Liver (tissue), 9 donors: ENCODE measurements around the gene SEMA4D. TPM values are rescaled to one million over a fixed set of nuclear protein-coding genes. Genes with fewer than 3 reads are reported as not detected.

Experiments used
- DNase-seq: peaks from one replicate; pipeline ENCODE4 v3.0.0-alpha.2; 2017; ENCODE audit warnings: low spot score
- H3K27ac ChIP-seq, 2 donors: one replicate each; pipeline ENCODE4 v1.7.0; 2013; ENCODE audit warnings: inconsistent platforms in 2 of 2, low read length in 2 of 2, control low read depth in 1 of 2, low read depth in 1 of 2, mild to moderate bottlenecking in 1 of 2
- H3K27me3 ChIP-seq, 4 donors: one replicate each; pipeline versions ENCODE4 v1.6.1 to v1.7.0; 2013; ENCODE audit warnings: low read length in 3 of 4, inconsistent platforms in 1 of 4, mild to moderate bottlenecking in 1 of 4, moderate library complexity in 1 of 4; ENCODE audit not compliant: control insufficient read depth in 4 of 4, insufficient read depth in 4 of 4
- H3K36me3 ChIP-seq, 4 donors: one replicate each; pipeline versions ENCODE4 v1.6.1 to v1.7.0; 2013; ENCODE audit warnings: low read length in 3 of 4, mild to moderate bottlenecking in 3 of 4, low read depth in 1 of 4, moderate library complexity in 1 of 4; ENCODE audit not compliant: control insufficient read depth in 4 of 4, insufficient read depth in 3 of 4
- H3K4me1 ChIP-seq, 4 donors: one replicate each; pipeline versions ENCODE4 v1.6.1 to v1.7.0; 2013; ENCODE audit warnings: low read length in 3 of 4, mild to moderate bottlenecking in 3 of 4, moderate library complexity in 1 of 4; ENCODE audit not compliant: control insufficient read depth in 4 of 4, insufficient read depth in 4 of 4
- H3K4me3 ChIP-seq, 3 donors: one replicate each; pipeline versions ENCODE4 v1.6.1 to v1.7.0; 2013; ENCODE audit warnings: low read length in 3 of 3, control low read depth in 1 of 3, low read depth in 1 of 3, mild to moderate bottlenecking in 1 of 3
- H3K9ac ChIP-seq, 2 donors: one replicate each; pipeline ENCODE4 v1.7.0; 2013; ENCODE audit warnings: low read length in 2 of 2, mild to moderate bottlenecking in 2 of 2, moderate library complexity in 2 of 2, control low read depth in 1 of 2, low read depth in 1 of 2
- H3K9me3 ChIP-seq, 4 donors: one replicate each; pipeline versions ENCODE4 v1.6.1 to v1.7.0; 2013; ENCODE audit warnings: low read length in 3 of 4; ENCODE audit not compliant: control insufficient read depth in 4 of 4
- EGR1 ChIP-seq, 2 donors: IDR thresholded peaks; 2 replicates each; pipeline ENCODE4 v1.6.1; 2016 to 2018; ENCODE audit warnings: antibody characterized with exemption in 2 of 2, low read depth in 2 of 2
- FOXA1 ChIP-seq: IDR thresholded peaks from 2 replicates; pipeline ENCODE4 v1.6.1; 2016; ENCODE audit warnings: antibody characterized with exemption
- FOXA2 ChIP-seq: IDR thresholded peaks from 2 replicates; pipeline ENCODE4 v1.6.1; 2016; ENCODE audit warnings: antibody characterized with exemption
- GABPA ChIP-seq, 2 donors: IDR thresholded peaks in 1 of 2; conservative IDR thresholded peaks in 1 of 2; 2 replicates each; pipeline ENCODE4 v1.6.1; 2016; ENCODE audit warnings: antibody characterized with exemption in 2 of 2, mild to moderate bottlenecking in 1 of 2, moderate library complexity in 1 of 2
- HNF4A ChIP-seq, 2 donors: conservative IDR thresholded peaks; 2 replicates each; pipeline ENCODE4 v1.6.1; 2016; ENCODE audit warnings: antibody characterized with exemption in 2 of 2, mild to moderate bottlenecking in 2 of 2
- HNF4G ChIP-seq: IDR thresholded peaks from 2 replicates; pipeline ENCODE4 v1.6.1; 2016; ENCODE audit warnings: antibody characterized with exemption
- MAX ChIP-seq: IDR thresholded peaks from 2 replicates; pipeline ENCODE4 v1.6.1; 2016; ENCODE audit warnings: antibody characterized with exemption
- NR2F2 ChIP-seq: IDR thresholded peaks from 2 replicates; pipeline ENCODE4 v1.6.1; 2016; ENCODE audit warnings: antibody characterized with exemption
- RAD21 ChIP-seq, 2 donors: IDR thresholded peaks; 2 replicates each; pipeline ENCODE4 v1.6.1; 2016; ENCODE audit warnings: antibody characterized with exemption in 2 of 2, mild to moderate bottlenecking in 2 of 2
- REST ChIP-seq: IDR thresholded peaks from 2 replicates; pipeline ENCODE4 v1.6.1; 2016; ENCODE audit warnings: antibody characterized with exemption, mild to moderate bottlenecking
- RXRA ChIP-seq, 2 donors: IDR thresholded peaks; 2 replicates each; pipeline ENCODE4 v1.6.1; 2017 to 2018; ENCODE audit warnings: antibody characterized with exemption in 2 of 2, mild to moderate bottlenecking in 1 of 2
- SP1 ChIP-seq: IDR thresholded peaks from 2 replicates; pipeline ENCODE4 v1.6.1; 2018; ENCODE audit warnings: antibody characterized with exemption, mild to moderate bottlenecking
- TAF1 ChIP-seq: conservative IDR thresholded peaks from 2 replicates; pipeline ENCODE4 v1.6.1; 2016; ENCODE audit warnings: antibody characterized with exemption, mild to moderate bottlenecking
- YY1 ChIP-seq: IDR thresholded peaks from 2 replicates; pipeline ENCODE4 v1.6.1; 2016; ENCODE audit warnings: antibody characterized with exemption, mild to moderate bottlenecking
- ZBTB33 ChIP-seq: IDR thresholded peaks from 2 replicates; pipeline ENCODE4 v1.6.1; 2016; ENCODE audit warnings: antibody characterized with exemption
- WGBS: extraction: QIAGEN DNeasy Blood & Tissue Kit; methylation state at CpG from one replicate; pipeline ENCODE4 v1.1.7; 2013; 5-methylcytosine and 5-hydroxymethylcytosine counted together
- polyA plus RNA-seq, 2 donors: library from polyadenylated mRNA; stranded (reverse) in 1 of 2; unstranded in 1 of 2; fragments of 200-250 nt in 1 of 2; fragments of >200 nt in 1 of 2; fragmentation: Nextera tagmentation in 1 of 2; extraction: Ambion mirVana in 1 of 2; gene quantifications; one replicate each; pipeline versions ENCODE4 v1.2.1 to v1.2.3, GENCODE V29; 2013 to 2015
- total RNA-seq, 2 donors: library from RNA; depleted of rRNA; stranded (reverse); fragments of >200 nt; gene quantifications; one replicate each; pipeline ENCODE4 v1.2.3, GENCODE V29; 2014
- donor health status: healthy.
- donor health status: healthy.
- donor health status: healthy.
- donor health status: healthy.
- donor health status: healthy.

Gene SEMA4D
- total and polyA plus RNA-seq, 4 donors: 1.4 to 12.0 (median 4.1) TPM

- Histone ChIP-seq H3K27ac (no peak overlapping the region), H3K4me3 (no peak overlapping the region), H3K9ac (no peak overlapping the region), H3K36me3 (no peaks in the 10 kb centered on the region), H3K27me3 (no peaks in the 10 kb centered on the region), H3K9me3 (no peaks in the 10 kb centered on the region), H3K4me1 (peaks cover 0 to 3% (median 0%) of the 10 kb centered on the region in 4 donors)
- no peak for DNase-seq
- WGBS: 70% methylated on average over 3 of the region's 3 CpGs
- TF ChIP-seq FOXA2: no peak
Observed at GRCh38 chr9:89526667-89527066, 28.8 kb upstream of the SEMA4D start.

- no peak for DNase-seq
- no peaks in the 10 kb centered on the region for H3K9me3 ChIP-seq
- H3K27ac ChIP-seq: no peak overlapping the region
Observed at GRCh38 chr9:89525446-89526374, 27.8 kb upstream of the SEMA4D start.

GRCh38 chr9:89524963-89525362 lies 27.1 kb upstream of the SEMA4D start:
- H3K4me1 ChIP-seq: peaks cover 0 to 3% (median 0%) of the 10 kb centered on the region in 4 donors

More at GRCh38 chr9:89525446-89526374, 27.8 kb upstream of the SEMA4D start:
- Histone ChIP-seq H3K4me1 (peaks cover 0 to 3% (median 0%) of the 10 kb centered on the region in 4 donors), H3K9ac (no peak overlapping the region), H3K36me3 (no peaks in the 10 kb centered on the region), H3K27me3 (no peaks in the 10 kb centered on the region), H3K4me3 (no peak overlapping the region)
- TF ChIP-seq FOXA1 (no peak), ZBTB33 (no peak), EGR1 (IDR thresholded peaks at IDR 0.05; ENCODE audit: low read depth in 2 of 2) (no peak), TAF1 (no peak), HNF4A (conservative IDR thresholded peaks at IDR 0.05) (peak; percentile 21 to 38)
- 83% methylated on average over 24 of the region's 24 CpGs for WGBS

More at GRCh38 chr9:89524963-89525362, 27.1 kb upstream of the SEMA4D start:
- no peaks in the 10 kb centered on the region for H3K9me3 ChIP-seq
- no peak overlapping the region for H3K9ac ChIP-seq
- TF ChIP-seq MAX (no peak), HNF4G (no peak), YY1 (no peak), SP1 (no peak), REST (no peak), TAF1 (no peak), RXRA (IDR thresholded peaks at IDR 0.05) (no peak), NR2F2 (no peak), GABPA (IDR thresholded peaks at IDR 0.05 in 1 of 2, conservative IDR thresholded peaks at IDR 0.05 in 1 of 2) (no peak), EGR1 (IDR thresholded peaks at IDR 0.05; ENCODE audit: low read depth in 2 of 2) (no peak), HNF4A (conservative IDR thresholded peaks at IDR 0.05) (no peak), RAD21 (IDR thresholded peaks at IDR 0.05) (no peak), ZBTB33 (no peak), FOXA1 (no peak)
- no peaks in the 10 kb centered on the region for H3K36me3 ChIP-seq
- whole genome bisulfite sequencing: 87% methylated on average over 6 of the region's 6 CpGs
- no peak overlapping the region for H3K4me3 ChIP-seq
- no peak for DNase-seq
- no peak overlapping the region for H3K27ac ChIP-seq
- no peaks in the 10 kb centered on the region for H3K27me3 ChIP-seq
